Astrocyte of the cerebellum (primary cell): ENCODE data around the gene AGPS.
A peak's percentile ranks its signal among the peaks of the same experiment; 100 is the strongest.

Experiments used
- DNase-seq: peaks from one replicate; pipeline ENCODE4 v3.0.0-alpha.2; 2011; ENCODE audit warnings: low read depth
- H3K4me3 ChIP-seq: 2 replicates; pipeline ENCODE4 v1.5.1; 2011; ENCODE audit warnings: mild to moderate bottlenecking, low read depth, low read length, moderate library complexity
- in situ Hi-C: cut with HindIII; loops from 2 replicates; pipeline ENCODE4 v1.10.0; 2017; ENCODE audit warnings: low sequenced_read_pairs
- TF ChIP-seq, protein P1 (sequence below): IDR thresholded peaks from 2 replicates; pipeline ENCODE4 v1.5.1; 2012; ENCODE audit warnings: low read length, low read depth, moderate library complexity, mild to moderate bottlenecking; ENCODE audit errors: missing control alignments

Gene AGPS

DNA sequence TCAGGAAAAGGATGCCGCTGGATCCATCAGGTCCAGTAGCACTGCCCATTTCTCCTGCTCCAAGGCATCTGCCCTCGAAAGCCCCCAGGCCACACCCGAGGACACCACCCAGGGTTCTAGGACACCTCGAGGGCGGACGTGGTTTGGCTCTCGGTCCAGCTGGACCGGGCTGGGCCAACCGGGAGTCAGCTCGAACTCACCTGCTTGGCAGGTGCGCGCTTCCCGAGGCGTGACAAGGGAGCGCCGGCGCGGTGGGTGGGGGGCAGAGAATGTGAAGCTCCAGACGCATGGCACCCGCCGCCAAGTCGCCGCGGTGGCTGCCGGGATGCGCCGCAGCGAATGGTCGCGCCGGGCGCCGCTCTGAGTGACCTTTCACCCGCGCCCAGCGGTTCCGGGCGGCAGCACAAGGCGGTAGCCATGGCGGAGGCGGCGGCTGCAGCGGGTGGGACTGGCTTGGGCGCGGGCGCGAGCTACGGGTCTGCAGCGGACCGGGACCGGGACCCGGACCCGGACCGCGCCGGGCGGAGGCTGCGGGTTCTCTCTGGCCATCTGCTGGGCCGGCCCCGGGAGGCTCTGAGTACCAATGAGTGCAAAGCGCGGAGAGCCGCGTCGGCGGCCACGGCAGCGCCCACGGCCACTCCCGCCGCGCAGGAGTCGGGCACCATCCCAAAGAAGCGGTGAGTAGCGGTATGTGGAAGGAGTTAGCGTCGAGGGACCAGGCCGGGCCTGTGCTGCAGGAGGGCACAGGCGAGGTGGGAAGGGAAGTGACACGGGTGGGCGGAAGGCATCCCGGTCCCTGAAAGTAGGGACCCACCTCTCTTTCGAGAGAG is at the start of gene AGPS:
Gene AGPS, plus strand, starts transcription at position 401 of the 830 bp plus-strand sequence. Its CDS starts 17 bp downstream, at position 418.
- TF ChIP-seq, protein P1, sequence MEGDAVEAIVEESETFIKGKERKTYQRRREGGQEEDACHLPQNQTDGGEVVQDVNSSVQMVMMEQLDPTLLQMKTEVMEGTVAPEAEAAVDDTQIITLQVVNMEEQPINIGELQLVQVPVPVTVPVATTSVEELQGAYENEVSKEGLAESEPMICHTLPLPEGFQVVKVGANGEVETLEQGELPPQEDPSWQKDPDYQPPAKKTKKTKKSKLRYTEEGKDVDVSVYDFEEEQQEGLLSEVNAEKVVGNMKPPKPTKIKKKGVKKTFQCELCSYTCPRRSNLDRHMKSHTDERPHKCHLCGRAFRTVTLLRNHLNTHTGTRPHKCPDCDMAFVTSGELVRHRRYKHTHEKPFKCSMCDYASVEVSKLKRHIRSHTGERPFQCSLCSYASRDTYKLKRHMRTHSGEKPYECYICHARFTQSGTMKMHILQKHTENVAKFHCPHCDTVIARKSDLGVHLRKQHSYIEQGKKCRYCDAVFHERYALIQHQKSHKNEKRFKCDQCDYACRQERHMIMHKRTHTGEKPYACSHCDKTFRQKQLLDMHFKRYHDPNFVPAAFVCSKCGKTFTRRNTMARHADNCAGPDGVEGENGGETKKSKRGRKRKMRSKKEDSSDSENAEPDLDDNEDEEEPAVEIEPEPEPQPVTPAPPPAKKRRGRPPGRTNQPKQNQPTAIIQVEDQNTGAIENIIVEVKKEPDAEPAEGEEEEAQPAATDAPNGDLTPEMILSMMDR, result no peak
- H3K4me3 ChIP-seq, result peak within 1 kb of the TSS; percentile 67
- in situ Hi-C loops, result no loop called here
- no peak for DNase-seq

DNA sequence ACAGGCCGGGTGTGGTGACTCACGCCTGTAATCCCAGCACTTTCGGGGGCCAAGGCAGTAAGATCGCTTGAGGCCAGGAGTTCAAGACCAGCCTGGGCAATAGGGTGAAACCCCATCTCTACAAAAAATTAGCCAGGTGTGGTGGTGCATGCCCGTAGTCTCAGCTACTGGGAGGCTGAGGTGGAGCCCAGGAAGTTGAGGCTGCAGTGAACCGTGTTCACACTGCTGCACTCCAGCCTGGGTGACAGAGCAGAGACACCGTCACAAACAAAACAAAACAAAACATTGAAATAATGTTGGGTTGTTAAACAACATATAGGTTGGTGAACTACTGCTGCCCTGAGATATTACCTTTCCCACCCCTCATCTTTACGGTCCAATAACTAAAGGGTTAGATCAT is 48.8 kb upstream of the AGPS start:
- in situ Hi-C loops, result loop anchor here (25.0 kb wide), 1 partner anchor 269 kb away; a partner anchor contains a TSS
- no peak for DNase-seq
- no peak overlapping the region for H3K4me3 ChIP-seq
- TF ChIP-seq, protein P1, result no peak

GRCh38 chr2:177344316-177344715 is 48.3 kb upstream of the AGPS start:
- in situ Hi-C loops, result loop anchor here (25.0 kb wide), 1 partner anchor 268 kb away; a partner anchor contains a TSS
- TF ChIP-seq, protein P1, result no peak
- DNase-seq, result no peak
- no peak overlapping the region for H3K4me3 ChIP-seq

- in situ Hi-C loops, result loop anchor here (25.0 kb wide), 1 partner anchor 266 kb away; a partner anchor contains a TSS
- H3K4me3 ChIP-seq, result no peak overlapping the region
- TF ChIP-seq, protein P1, result no peak
- DNase-seq, result no peak
Observed at GRCh38 chr2:177346192-177346591, 46.4 kb upstream of the AGPS start.

DNA sequence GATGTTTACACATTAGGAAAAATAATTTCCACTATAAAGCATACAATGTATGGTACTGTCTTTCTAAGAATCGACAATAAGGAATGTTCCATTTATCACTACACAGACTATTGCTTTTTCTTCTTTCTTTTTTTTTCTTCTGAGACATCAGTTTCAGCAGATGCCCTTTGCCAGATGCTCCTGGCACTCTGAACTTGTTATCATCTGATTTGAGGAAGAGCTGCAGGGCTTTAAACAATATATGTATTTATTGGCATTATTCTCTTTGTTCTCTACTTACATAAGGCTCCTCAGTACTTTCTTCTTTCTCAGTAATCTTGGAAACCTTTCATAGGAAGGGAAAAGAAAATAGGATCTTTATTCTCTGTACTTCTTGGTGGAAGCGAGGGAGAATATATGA is 45.0 kb upstream of the AGPS start:
- no peak overlapping the region for H3K4me3 ChIP-seq
- TF ChIP-seq, protein P1, result no peak
- in situ Hi-C loops, result loop anchor here (25.0 kb wide), 1 partner anchor 265 kb away; a partner anchor contains a TSS
- no peak for DNase-seq

- no peak overlapping the region for H3K4me3 ChIP-seq
- TF ChIP-seq, protein P1, result no peak
- in situ Hi-C loops, result loop anchor here (25.0 kb wide), 1 partner anchor 264 kb away; a partner anchor contains a TSS
- no peak for DNase-seq
Observed at GRCh38 chr2:177348118-177348654, 44.4 kb upstream of the AGPS start.
